ENCODE results near the gene GPBP1L1.
"Not testable (repeated sequence)": the region's sequence is repeated elsewhere in the genome, so short reads cannot be mapped to it uniquely, and the experiment has no call there.

Gene GPBP1L1

DNA sequence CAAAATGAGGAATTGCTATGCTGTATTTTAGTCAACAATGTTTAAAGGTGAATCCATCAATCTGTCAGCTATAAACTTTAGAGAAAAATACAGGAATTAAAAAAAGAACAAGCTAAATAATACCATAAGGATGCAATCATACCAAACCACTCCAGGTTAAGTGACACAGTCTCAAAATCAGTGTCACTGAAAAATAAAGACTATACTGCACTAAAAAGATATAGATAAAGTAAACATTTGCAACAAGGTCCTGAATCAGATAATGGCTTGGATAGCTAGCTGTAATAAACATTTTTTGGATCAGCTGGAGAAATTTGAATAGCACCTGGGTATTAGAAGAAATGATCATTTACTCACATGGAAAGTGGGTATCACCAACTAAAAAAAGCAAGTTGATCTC is 7.8 kb downstream of the GPBP1L1 start:
- no peak for FAIRE-seq

DNA sequence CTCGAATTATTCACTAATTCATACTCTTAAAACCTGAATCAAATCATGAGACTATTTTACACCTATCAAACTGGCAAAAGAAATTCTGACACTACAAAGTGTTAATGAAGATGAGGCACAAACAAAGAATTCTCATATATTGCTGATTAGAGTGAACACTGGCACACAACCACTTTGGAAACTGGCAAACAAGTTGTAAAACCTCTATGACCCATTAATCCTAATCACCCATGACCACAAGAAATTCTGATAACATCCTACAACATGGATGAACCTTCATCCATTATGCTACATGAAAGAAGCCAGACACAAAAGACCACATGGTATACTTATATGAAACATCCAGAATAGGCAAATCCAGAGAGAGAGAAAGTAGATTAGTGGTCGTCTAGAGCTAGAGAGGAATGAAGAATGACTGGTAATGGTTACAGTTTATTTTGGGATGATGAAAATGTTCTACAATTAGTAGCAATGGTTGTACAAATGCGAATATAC is 8.5 kb downstream of the GPBP1L1 start:
- FAIRE-seq: no peak

DNA sequence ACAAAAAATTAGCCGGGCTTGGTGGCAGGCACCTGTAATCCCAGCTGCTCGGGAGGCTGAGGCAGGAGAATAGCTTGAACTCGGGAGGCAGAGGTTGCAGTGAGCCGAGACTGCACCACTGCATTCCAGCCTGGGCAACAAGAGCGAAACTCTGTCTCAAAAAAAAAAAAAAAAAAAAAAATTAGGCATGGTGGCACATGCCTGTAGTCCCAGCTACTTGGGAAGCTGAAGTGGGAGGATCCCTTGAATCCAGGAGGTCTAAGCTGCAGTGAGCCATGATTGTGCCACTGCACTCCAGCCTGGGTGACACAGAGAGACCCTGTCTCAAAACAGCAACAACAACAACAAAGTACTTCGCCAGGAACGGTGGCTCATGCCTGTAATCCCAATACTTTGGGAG is 9.8 kb downstream of the GPBP1L1 start:
- FAIRE-seq: not testable (repeated sequence)

DNA sequence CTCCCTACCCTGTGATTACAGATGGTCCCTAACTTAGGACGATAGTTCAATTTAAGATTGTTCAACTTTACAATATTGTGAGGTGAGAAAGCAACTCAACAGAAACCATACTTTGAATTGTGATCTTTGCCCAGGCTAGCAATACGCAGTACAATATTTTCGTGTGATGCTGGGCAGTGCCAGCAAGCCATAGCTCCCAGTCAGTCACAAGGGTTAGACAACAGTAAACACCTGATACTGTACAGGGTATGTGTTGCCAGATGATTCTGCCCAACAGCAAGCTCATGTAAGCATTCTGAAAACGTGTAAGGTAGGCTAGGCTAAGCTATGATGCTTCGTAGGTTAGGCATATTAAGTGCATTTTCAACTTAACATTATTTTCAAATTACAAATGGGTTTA is 11.9 kb downstream of the GPBP1L1 start:
- no peak for FAIRE-seq

DNA sequence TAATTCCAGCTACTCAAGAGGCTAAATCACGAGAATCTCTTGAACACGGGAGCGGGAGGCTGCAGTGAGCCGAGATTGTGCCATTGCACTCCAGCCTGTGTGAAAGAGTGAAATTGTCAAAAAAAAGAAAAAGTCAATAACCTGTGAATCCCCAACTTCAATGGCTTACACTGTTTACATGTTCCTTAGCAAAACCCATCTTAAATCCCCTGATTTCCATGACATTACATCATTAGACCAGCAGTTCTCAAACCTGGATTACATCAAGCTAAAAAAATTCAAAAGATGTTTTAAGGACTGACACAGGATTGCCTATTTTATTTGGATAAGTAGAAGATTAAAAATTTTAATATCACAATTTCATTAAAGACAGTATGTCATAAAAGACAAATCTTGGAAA is 12.4 kb downstream of the GPBP1L1 start:
- no peak for FAIRE-seq

DNA sequence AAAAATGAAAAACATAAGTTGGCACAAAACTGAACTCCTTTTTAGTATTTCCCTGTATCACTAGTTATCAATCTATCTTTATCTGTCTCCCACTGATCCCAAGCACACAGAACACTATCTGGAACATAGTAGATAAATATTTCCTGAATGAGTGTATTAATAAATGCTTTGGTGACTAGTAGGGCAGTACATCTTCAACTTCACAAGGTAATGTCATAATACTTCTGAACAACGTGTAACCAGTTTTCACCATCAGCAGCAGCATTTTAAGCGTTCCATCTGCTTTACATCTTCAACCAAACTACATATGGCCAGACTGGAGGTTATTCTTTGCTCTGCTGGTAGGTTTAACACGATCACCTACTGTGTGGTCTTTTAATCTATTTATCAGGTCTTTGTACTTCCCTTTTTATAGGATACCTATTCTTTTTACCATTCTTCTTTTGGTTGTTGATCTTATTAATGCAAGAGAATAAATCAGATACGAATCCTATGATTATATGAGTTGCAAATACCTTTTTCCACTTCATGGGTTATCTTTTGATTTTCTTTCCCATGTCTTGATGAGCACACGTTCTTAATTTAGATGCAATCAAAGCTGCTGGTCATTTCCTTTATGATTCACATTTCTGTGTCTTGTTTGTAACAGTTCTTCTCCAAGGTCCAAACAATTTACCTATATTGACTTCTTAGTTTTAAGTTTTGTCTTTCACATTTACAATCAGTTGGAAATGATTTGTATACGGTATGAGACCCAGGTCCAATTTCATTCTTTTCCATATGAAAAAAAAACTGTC is 16.3 kb downstream of the GPBP1L1 start:
- no peak for FAIRE-seq

DNA sequence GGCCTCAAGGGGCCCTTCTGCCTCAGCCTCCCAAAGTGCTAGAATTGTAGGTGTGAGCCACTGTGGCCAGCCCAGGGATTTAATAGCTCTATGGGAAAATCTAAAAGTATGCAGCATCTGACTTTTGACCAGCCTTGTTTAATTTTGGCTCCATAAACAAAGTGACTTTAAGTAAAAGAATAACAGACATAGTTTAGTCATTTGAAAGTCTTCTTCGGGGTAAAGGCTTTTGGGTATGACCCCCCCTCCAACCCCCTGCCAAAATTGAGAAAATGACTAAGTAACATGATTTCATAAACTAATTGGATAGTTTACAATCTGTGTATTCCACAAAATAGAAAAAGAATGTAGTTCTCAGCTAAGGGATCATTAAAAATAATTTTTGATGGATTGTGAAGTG is 17.0 kb downstream of the GPBP1L1 start:
- no peak for FAIRE-seq

DNA sequence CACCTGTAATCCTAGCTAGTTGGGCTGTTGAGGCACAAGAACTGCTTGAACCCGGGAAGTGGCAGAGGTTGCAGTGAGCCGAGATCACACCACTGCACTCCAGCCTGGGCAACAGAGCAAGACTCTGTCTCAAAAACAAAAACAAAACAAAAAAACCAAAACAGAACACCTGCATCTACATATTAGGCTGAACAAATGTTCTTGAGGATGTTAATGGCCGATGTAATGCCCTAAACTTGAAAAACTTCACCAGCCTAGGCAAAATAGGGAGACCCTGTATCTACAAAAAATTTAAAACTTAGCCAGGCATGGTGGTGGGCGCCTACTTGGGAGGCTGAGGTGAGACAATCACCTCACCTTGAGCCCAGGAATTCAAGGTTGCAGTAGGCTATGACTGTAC is 17.8 kb downstream of the GPBP1L1 start:
- no peak for FAIRE-seq

DNA sequence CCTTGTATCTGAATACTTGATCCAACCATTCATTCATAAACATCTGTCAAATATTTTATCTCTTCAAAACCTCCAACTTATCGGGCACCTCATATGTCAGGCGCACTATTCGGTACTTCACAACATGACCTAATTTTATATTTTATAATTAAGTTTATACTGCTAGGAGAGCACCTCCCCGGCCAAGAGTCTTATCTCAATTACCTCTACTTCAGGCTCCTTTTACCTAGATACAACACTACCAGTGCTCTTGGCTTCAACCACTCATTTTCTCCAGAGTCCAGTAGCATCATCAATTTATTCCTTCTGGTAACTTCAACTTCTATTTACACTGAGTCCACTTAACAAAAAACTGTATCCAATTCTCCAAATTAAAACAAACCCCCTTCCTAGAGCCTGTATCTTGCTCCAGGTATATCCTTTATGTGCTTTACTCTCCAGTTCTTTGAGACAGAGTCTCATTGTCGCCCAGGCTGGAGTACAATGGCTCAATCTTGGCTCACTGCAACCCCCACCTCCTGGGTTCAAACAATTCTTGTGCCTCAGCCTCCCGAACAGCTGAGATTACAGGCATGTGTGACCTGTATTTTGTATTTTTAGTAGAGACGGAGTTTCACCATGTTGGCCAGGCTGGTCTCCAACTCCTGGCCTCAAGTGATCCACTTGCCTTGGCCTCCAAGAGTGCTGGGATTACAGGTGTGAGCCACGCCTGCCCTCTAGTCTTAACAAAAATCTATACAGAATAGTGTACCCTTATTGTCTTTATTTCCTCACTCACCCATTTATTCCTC is 18.8 kb downstream of the GPBP1L1 start:
- no peak for FAIRE-seq

DNA sequence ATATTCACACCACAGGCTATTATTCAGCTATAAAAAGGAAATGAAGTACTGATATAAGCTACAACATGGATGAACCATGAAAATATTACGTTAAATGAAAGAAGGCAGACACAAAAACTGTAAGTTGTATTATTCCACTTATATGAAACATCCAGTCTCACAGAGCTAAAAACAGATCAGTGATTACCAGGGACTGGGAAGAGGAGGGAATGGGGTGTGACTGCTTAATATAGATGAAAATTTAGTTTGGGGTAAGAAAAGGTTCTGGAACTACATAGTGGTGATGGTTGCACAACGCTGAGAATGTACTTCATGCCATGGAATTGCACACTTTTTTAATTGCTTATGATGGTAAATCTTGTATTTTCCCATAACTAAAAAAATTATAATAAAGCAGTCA is 19.5 kb downstream of the GPBP1L1 start:
- no peak for FAIRE-seq

DNA sequence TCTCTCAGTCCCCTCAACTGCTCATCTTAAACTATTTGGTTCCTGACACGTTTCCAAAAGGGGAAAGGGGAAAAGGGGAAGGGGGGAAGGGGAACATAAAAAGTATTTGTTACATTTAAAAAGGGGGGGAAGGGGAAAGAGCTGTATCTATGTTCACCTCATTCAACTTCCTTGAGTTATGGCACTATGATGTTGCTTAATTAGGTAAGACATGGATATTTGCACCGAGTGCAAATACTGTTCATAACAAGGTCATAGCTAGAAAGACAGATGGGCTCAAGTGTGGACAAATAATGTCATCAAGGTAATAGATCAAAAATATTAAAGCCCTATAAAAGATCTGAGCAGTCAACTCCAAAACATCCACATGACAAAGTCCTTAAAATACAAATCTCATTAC is 26.0 kb downstream of the GPBP1L1 start:
- FAIRE-seq: peak; percentile 82

DNA sequence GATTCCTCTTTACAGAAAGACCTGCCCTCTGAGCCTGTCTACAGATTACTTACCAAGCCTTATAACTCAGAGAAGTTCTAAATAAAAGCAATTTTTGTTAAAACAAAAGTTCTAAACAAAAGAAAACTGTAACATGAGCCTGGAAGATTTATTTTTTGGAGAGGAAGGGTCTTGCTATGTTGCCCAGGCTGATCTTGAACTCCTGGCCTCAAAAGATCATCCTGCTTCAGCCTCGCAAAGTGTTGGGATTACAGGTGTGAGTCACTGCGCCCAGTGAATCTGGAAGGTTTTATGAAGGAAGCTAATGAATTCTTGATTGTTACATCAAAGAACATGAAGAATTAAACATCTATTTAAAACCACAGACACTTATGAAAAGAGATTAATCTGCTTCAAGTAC is 27.1 kb downstream of the GPBP1L1 start:
- FAIRE-seq: no peak

DNA sequence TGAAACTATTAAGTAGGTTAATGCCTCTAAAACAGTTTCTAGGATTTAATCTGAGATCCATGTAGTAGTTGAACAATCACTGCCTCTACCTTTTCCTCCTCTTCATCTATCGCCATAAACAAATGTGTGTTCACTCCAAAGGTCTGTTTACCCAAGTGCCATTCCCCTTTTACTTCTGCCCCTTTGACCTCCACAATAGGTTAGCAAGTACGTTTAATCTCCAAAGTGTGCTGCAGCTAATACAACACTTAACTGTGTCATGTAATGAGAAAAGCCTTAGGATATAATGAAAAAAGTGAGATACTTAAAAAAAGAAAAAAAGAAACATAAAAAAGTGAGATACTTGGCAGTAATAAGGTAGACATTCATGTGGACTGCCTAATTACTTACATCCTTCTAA is 28.2 kb downstream of the GPBP1L1 start:
- FAIRE-seq: no peak

DNA sequence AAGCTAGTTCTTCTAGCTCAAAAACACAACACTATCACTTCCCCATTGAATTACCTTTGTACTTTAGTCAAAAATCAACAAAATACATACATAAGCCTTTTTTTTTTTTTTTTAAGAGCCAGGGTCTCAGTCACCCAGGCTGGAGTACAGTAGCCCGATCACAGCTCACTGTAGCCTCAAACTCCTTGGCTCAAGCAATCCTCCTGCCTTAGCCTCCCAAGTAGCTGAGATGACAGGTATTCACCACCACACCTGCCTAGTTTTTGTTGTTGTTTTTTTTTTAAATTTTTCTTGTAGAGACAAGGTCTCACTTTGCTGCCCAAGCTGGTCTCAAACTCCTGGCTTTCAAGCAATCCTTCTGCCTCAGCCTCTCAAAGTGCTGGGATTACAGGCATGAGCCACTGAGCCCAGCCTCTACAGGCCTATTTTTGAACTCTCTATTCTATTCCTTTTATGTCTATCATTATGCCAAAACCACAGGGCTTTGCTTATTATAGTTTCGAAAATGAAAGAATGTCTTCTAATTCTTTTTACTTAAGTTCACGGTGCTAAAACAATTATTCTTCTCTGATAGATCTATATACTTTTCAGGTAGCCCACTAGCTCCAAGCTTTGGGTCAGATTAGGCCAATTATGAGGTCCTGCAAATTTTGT is 29.6 kb downstream of the GPBP1L1 start:
- FAIRE-seq: no peak

DNA sequence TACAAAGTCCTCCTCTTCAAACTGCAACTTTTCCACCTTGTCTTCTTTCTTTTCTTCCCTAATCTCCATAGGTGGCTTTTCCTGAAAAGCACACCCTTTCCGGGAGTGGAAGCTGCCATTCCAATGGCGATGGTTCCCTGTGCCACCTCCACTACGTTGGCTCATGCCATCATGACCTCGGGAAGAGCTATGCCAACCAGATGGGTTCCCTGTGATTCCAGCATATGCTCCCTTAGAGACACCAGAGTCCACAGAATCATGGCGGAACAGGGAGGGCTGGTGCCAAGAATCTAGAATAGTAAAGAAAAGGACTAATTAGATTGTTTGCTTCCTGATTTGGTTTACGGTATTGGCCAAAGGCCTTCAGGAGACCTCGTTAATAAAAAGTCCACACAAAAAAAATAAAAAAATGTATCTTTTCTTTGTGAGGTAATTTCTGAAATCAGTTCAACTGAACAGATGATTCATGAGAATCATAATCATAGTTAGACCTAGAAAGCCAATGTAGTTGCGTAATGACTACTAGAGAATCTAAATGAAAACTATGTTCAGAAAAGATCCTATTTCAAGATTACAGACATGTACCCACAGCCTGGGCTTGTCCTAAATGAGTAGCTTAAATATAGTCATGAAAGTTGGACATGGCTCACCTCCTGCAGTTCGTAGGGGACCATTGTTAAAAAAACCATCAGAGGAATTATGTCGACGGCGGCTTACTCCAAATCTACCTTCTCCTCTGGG is 31.6 kb downstream of the GPBP1L1 start:
- FAIRE-seq: no peak

DNA sequence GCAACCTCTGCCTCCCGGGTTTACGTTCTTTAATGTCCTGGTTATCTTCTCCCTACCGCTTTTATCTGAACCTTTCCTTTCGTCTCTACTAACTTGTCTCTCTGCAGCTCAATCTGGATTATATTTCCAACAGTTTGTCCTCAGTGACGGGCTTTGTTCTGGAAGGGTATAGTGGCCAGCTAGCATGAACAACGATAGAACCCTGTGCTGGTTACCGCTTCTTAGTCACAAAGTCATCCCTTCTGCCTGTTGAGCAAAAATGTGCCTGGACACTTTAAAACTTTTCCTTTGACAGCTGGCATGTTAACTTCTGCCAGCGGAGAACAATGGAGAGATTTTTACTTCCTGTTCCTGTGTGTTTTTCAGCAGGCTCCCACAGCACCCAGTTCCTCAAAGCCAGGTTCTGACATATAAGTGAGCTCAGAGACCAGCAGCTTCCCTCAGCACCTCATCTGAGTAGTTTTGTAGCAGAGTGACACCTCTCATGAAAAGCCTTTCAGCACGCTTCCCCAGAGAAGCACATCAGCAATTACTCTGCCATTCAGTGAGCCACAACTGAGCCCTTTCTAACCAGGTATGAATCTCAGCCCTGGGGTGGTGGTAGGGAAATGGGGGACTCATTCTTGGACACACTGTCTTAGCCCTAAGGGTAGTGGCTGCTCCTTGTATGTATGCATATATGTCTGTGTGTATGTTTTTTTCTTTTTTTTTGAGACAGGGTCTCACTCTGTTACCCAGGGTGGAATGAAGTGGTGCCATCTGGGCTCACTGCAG is 38.9 kb downstream of the GPBP1L1 start:
- FAIRE-seq: no peak

DNA sequence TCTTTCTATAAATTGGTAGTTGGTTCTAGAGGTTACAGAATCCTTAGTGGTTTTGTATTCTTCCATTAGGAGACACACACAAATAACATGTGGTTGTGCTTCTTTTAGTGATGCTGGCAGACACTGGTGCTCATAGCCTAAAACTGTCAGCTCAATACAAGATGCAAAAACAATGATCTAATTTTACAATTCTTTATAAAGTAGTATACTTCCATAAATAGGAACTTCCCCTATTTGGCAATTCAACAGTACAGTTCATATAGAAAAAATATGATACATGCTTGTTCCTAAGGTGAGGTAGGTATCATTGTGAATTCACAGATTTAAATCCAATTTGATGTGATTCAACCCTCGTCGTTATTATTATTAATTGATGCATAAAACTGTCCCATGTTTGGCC is 41.7 kb downstream of the GPBP1L1 start:
- FAIRE-seq: no peak

DNA sequence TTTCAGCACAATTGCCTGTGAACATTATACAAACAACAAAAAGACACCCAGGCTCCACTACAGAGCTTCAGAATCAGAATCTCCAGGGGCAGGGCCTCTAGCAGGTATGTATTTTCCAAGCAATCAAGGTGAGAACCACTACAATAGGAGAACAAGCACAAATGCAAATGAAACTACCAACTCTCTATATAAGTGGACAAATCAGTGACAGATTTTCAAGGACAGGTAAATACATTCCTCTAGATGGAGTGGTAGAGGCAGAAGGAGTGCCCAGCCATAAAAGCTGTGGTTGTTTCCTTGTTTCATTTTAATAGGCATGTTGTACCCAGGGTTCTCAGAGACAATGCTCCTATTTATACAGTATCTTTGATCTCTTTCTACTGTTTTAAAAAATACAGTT is 42.4 kb downstream of the GPBP1L1 start:
- no peak for FAIRE-seq

DNA sequence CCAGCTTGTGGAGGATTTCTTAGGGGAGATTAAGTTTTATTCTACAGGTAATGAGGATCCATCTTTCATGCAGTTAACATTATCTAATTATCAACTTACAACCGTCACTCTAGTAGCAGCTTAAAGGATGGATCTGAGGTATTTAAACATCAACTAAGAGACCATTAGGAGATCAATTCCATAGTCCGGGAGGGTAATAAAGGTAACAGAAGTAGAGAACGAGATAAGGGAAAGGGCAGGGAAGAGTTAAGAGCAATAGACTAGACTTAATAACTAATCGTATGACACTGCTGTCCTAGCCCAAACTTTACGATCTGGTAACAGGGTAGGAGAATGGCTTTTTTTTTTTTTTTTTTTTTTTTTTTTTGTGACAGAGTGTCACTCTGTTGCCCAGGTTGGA is 43.0 kb downstream of the GPBP1L1 start:
- no peak for FAIRE-seq

DNA sequence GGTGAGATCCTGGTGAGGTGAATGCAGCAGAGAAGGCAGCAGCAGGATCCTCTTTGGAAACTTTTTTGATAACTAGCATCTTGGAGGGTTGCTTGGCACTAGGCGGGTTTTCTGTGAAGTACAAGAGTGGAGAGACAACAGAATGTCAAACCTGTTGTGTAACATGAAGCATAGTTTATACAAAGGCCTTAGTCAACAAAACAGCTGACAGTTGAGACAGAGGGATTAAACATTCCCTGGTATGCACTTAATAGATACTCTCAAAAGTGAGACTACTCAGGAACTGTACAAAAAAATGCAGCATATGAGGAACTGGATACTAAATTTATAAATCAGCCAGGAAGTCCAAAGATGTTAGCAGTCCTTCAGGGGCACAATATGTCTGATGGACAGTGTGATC is 46.0 kb downstream of the GPBP1L1 start:
- FAIRE-seq: no peak

DNA sequence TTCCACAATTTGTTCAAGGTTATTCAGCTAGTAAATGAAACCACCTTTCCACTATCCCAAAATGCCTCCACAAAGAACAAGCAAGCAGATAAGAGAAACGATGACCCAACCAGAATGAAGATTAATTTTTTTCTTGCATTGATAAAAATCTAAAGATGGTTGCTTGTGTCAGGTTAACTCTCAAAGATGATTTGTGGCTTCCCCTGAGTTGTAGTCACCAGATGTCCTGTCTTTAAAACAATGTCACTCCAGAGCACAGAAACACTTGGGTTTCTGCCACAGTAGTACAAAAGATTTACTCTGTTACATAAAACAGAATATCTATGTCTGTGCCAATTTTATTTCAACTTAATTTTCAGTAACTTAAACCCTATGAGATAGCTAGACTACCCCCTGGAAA is 51.1 kb downstream of the GPBP1L1 start:
- FAIRE-seq: no peak

DNA sequence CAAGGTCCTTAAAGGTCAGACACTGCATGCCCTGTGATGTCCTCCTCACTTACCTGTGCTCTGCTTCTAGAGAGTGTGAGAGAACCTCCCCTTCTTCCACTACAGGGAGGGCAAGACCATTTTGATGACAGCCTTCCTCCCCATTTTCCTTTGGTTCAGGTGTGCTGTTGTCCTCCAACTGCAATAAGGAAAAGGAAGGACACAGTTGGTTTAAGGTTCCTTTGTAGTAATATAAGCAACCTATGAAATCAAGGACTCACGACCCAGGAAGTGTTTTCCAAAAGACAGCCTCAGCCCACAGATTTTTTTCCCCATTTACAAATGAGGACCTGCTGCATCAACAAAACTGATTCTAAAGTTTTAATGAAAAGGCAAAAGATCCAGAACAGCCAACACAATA is 55.9 kb downstream of the GPBP1L1 start:
- FAIRE-seq: no peak

Data from islet of Langerhans (tissue), 1 donor.